K562 (cell line): ENCODE data around the gene RIMKLB. TPM values are rescaled to one million over a fixed set of nuclear protein-coding genes. Genes with fewer than 3 reads are reported as not detected.

Source experiments
- ATAC-seq: fragments of 200-7000 bp; cut with Tn5 transposase; 3 replicates; pipeline ENCODE4 v1.9.1; 2020; ENCODE audit warnings: moderate library complexity
- BruUV-seq: library from RNA; stranded (reverse); fragments of 400-500 nt; replicated peaks from 2 replicates; lab custom pipeline; 2021; lab: Mats Ljungman, UMichigan
- CTCF ChIA-PET: fragments of 300-600 bp; formaldehyde crosslinking; extraction: SDS; loops from one replicate; lab custom pipeline; 2021; ENCODE audit warnings: low intra/inter-chr PET ratio; lab: Yijun Ruan, JAX
- POLR2A ChIA-PET: fragments of 300-600, 350-650 bp; sonication (Branson Sonifier 250); formaldehyde crosslinking; extraction: SDS; loops from one replicate; lab custom pipeline; 2021; ENCODE audit warnings: antibody characterized with exemption, inconsistent platforms; lab: Yijun Ruan, JAX
- DNase-seq, 4 experiments: peaks; one replicate each; pipeline versions ENCODE4 v3.0.0 to v3.0.0-alpha.2; 2011 to 2018; ENCODE audit warnings: low spot score in 3 of 4, mixed read lengths in 3 of 4; ENCODE audit errors: extremely low read depth in 1 of 4
- FAIRE-seq: peaks from 2 replicates; lab custom pipeline; 2011; peaks lifted over from hg19 to GRCh38; lab: Jason Lieb, UNC
- H2AFZ ChIP-seq: 2 replicates; pipeline ENCODE4 v1.6.0; 2011; ENCODE audit warnings: low read depth, low read length, control low read depth, inconsistent platforms
- H3K27ac ChIP-seq: fragments of 200-600 bp; 3 replicates; pipeline ENCODE4 v1.8.0; 2011; ENCODE audit warnings: low read depth, mild to moderate bottlenecking, control low read depth, inconsistent platforms, low read length, moderate library complexity, mixed read lengths; ENCODE audit errors: extremely low read depth
- H3K27me3 ChIP-seq, 2 experiments: fragments of 300-600 bp in 1 of 2; 2 replicates in 1 of 2; 3 replicates in 1 of 2; pipeline versions ENCODE4 v1.6.0 to v1.8.0; 2011; ENCODE audit warnings: inconsistent platforms in 2 of 2, low read length in 2 of 2, mild to moderate bottlenecking in 1 of 2, mixed read lengths in 1 of 2, moderate library complexity in 1 of 2; ENCODE audit not compliant: control insufficient read depth in 2 of 2, insufficient read depth in 2 of 2
- H3K36me3 ChIP-seq: fragments of 300-600 bp; 3 replicates; pipeline ENCODE4 v1.8.0; 2011; ENCODE audit warnings: mild to moderate bottlenecking, low read length, inconsistent platforms; ENCODE audit not compliant: control insufficient read depth, insufficient read depth
- H3K4me1 ChIP-seq, 2 experiments: fragments of 200-600 bp in 1 of 2; replicated peaks in 1 of 2; 2 replicates in 1 of 2; 3 replicates in 1 of 2; pipeline versions ENCODE4 v1.5.1 to v1.8.0; 2011; ENCODE audit warnings: inconsistent platforms in 2 of 2, low read length in 2 of 2, mild to moderate bottlenecking in 1 of 2, mixed read lengths in 1 of 2, moderate library complexity in 1 of 2; ENCODE audit not compliant: control insufficient read depth in 2 of 2, insufficient read depth in 2 of 2
- H3K4me2 ChIP-seq: 2 replicates; pipeline ENCODE4 v1.6.1; 2011; ENCODE audit warnings: low read length, control low read depth, inconsistent platforms, mixed read lengths; ENCODE audit not compliant: insufficient read depth
- H3K4me3 ChIP-seq: fragments of 200-600 bp; sonication (generic), shearing (Covaris generic); 2 replicates; pipeline ENCODE4 v1.5.1; 2016; ENCODE audit warnings: control low read depth, inconsistent platforms
- H3K79me2 ChIP-seq: fragments of 200-600 bp; 3 replicates; pipeline ENCODE4 v1.8.0; 2011; ENCODE audit warnings: low read length, inconsistent platforms; ENCODE audit not compliant: control insufficient read depth, insufficient read depth
- H3K9ac ChIP-seq, 2 experiments: 2 replicates each; pipeline versions ENCODE4 v1.6.0 to v1.6.1; 2011; ENCODE audit warnings: low read depth in 2 of 2, low read length in 2 of 2, control low read depth in 1 of 2, inconsistent platforms in 1 of 2, mild to moderate bottlenecking in 1 of 2, mixed read lengths in 1 of 2; ENCODE audit not compliant: insufficient read depth in 1 of 2
- H3K9me1 ChIP-seq: one replicate; pipeline ENCODE4 v1.6.0; 2011; ENCODE audit warnings: inconsistent platforms, mild to moderate bottlenecking, low read length, moderate library complexity; ENCODE audit not compliant: control insufficient read depth, insufficient read depth
- H3K9me3 ChIP-seq: replicated peaks from 2 replicates; pipeline ENCODE4 v1.5.1; 2011; ENCODE audit warnings: low read depth, low read length, inconsistent platforms; ENCODE audit not compliant: control insufficient read depth, insufficient read depth
- H4K20me1 ChIP-seq: replicated peaks from 2 replicates; pipeline ENCODE4 v1.6.1; 2011; ENCODE audit warnings: low read length, inconsistent platforms, mixed read lengths; ENCODE audit not compliant: control insufficient read depth, insufficient read depth
- ARID3B ChIP-seq: fragments of 250-450 bp; sonication (Bioruptor Pico); IDR thresholded peaks from 2 replicates; pipeline ENCODE4 v1.4.0; 2020; ENCODE audit warnings: borderline replicate concordance
- DPF2 ChIP-seq: fragments of 450-650 bp; IDR thresholded peaks from 2 replicates; pipeline ENCODE4 v1.6.1; 2016
- HMBOX1 ChIP-seq: sonication (generic); IDR thresholded peaks from 2 replicates; pipeline ENCODE4 v1.6.1; 2016
- MIER1 ChIP-seq: fragments of 450-650 bp; IDR thresholded peaks from 2 replicates; pipeline ENCODE4 v1.6.1; 2016; ENCODE audit warnings: antibody characterized with exemption, mild to moderate bottlenecking, low read depth
- NR2F6 ChIP-seq: fragments of 450-650 bp; formaldehyde crosslinking; IDR thresholded peaks from 2 replicates; pipeline ENCODE4 v1.4.0; 2020; ENCODE audit warnings: mild to moderate bottlenecking
- POLR2AphosphoS2 ChIP-seq: IDR thresholded peaks from 2 replicates; pipeline ENCODE4 v1.6.1; 2012; ENCODE audit warnings: low read length, improper control_type of control experiment
- SMAD4 ChIP-seq: fragments of 250-450 bp; sonication (Bioruptor Pico); conservative IDR thresholded peaks from 2 replicates; pipeline ENCODE4 v1.8.0; 2021; ENCODE audit warnings: inconsistent platforms, mild to moderate bottlenecking, moderate library complexity
- STAG1 ChIP-seq: sonication (generic); formaldehyde crosslinking; IDR thresholded peaks from 2 replicates; pipeline ENCODE4 v1.5.0; 2020; ENCODE audit warnings: missing genetic modification reagents, borderline replicate concordance
- SUPT5H ChIP-seq: fragments of 450-650 bp; IDR thresholded peaks from 2 replicates; pipeline ENCODE4 v1.6.1; 2016
- ZNF124 ChIP-seq: sonication (generic); formaldehyde crosslinking; IDR thresholded peaks from 2 replicates; pipeline ENCODE4 v1.8.1; 2022; ENCODE audit warnings: missing genetic modification reagents
- ZNF766 ChIP-seq: fragments of 200-800 bp; sonication (Bioruptor generic); conservative IDR thresholded peaks from 2 replicates; pipeline ENCODE4 v1.6.1; 2016; ENCODE audit warnings: missing genetic modification characterization, missing compliant biosample characterization
- ZSCAN29 ChIP-seq: fragments of 450-650 bp; IDR thresholded peaks from 2 replicates; pipeline ENCODE4 v1.6.1; 2017
- WGBS: fragments of 100-300 bp; shearing (Covaris generic); methylation state at CpG from one replicate; pipeline ENCODE4 v1.1.6; 2016; ENCODE audit warnings: low coverage, mixed read lengths; ENCODE audit not compliant: insufficient coverage; ENCODE audit errors: missing lambda C conversion rate; 5-methylcytosine and 5-hydroxymethylcytosine counted together
- in situ Hi-C: fragments of 300-500 bp; cut with MboI; formaldehyde crosslinking; loops from 4 replicates; pipeline ENCODE4 v1.15.0; 2018; ENCODE audit warnings: inconsistent platforms, mixed read lengths
- intact Hi-C: fragments of 100-400 bp; cut with micrococcal nuclease; formaldehyde crosslinking; loops from 2 replicates; pipeline ENCODE4 v1.14.2; 2022
- polyA plus RNA-seq, 8 experiments: library from polyadenylated mRNA; depleted of rRNA in 4 of 8; stranded (reverse) in 5 of 8; unstranded in 3 of 8; fragments of >200 nt; fragmentation: Nextera tagmentation in 2 of 8; fragmentation: Illumina TruSeq in 1 of 8; extraction: Ambion mirVana in 2 of 8; extraction: Trizol in 1 of 8; gene quantifications; 2 replicates each; pipeline versions ENCODE4 v1.2.1 to v1.2.3, GENCODE V29; 2011 to 2014; ENCODE audit warnings: inconsistent platforms in 1 of 8, missing spikeins in 1 of 8
- total RNA-seq, 7 experiments: library from RNA; depleted of rRNA in 6 of 7; stranded (reverse); fragments of >200 nt in 6 of 7; fragmentation: Illumina TruSeq in 2 of 7; extraction: Trizol in 2 of 7; gene quantifications; 2 replicates each; pipeline versions ENCODE4 v1.2.1 to v1.2.3, GENCODE V29; 2011 to 2021; ENCODE audit warnings: low replicate concordance in 1 of 7
- TF ChIP-seq, protein P1 (sequence below): fragments of 200-800 bp; sonication (Bioruptor generic); IDR thresholded peaks from 2 replicates; pipeline ENCODE4 v1.6.1; 2017; ENCODE audit warnings: missing genetic modification characterization, missing compliant biosample characterization

RIMKLB gene
- total and polyA plus RNA-seq, 9 of the 15 experiments (the other 6 are each of a cell fraction or from before 2014, with no cell fraction given) = 6.5 to 22.8 (median 17.2) TPM

DNA sequence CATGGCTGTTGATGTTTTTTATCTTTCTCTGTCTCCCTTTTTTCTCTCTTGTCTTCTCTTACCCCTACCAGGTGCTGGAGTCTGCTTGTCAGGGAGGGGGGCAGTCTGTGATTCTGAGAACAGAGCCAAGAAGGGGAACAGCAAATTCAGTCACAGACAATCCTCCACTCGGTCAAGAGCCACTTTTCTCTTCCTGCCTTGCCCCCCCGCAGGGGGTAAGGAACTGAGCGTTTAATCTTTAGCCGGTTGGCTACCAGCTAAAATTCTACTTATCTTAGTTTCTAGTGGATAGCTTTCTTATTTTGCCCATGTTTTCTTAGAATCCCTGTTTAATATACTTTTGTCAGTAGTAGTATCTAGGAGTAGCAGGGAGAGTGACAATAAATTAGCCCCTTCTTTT, 1.9 kb downstream of the RIMKLB start (continued):
- TF ChIP-seq HMBOX1 = peak; percentile 32; the same call in 1 of the 2 replicates
- TF ChIP-seq SUPT5H = no peak
- TF ChIP-seq ZNF124 = no peak
- TF ChIP-seq DPF2 = 0 out of 2 replicates have a peak, but pooled peaks have one; percentile 23
- no peak for TF ChIP-seq MIER1
- peak; percentile 44; the same call in 1 of the 2 replicates for TF ChIP-seq SMAD4
- TF ChIP-seq ZNF766 (CRISPR knock-in tag) = 0 out of 2 replicates have a peak, but pooled peaks have one; percentile 26
- TF ChIP-seq, protein P1, sequence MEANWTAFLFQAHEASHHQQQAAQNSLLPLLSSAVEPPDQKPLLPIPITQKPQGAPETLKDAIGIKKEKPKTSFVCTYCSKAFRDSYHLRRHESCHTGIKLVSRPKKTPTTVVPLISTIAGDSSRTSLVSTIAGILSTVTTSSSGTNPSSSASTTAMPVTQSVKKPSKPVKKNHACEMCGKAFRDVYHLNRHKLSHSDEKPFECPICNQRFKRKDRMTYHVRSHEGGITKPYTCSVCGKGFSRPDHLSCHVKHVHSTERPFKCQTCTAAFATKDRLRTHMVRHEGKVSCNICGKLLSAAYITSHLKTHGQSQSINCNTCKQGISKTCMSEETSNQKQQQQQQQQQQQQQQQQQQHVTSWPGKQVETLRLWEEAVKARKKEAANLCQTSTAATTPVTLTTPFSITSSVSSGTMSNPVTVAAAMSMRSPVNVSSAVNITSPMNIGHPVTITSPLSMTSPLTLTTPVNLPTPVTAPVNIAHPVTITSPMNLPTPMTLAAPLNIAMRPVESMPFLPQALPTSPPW (CRISPR knock-in tag) = peak; percentile 88

DNA sequence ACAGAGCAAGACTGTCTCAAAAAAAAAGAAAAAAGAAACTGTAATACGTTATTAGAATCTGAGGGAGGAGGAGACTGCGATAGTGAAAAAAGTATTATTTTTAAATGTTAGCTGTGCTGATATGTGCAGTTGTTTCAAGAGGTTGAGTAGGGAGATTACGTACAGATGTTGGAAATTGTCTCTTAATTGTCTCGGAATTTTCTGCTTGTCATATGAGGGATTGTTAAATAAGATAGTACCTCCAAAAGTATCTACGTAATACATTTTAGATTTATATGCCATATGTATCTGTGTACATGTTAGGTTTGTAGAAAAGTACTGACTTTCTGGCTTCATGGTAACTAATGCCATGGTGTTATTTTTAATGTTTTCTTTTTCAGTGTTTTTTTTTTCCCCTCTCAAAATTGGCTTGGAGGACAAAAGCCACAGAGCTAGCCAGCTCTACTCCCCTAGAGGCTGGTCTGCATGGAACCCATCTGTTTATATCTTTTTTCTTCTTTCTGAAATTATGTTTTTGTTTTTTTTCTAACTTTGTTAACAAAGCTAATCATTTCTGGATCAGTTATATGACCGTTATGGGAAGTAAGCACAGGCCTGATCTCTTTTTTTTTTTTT, 3.4 kb downstream of the RIMKLB start:
- H3K27ac ChIP-seq = no peak overlapping the region
- intact Hi-C loops (no loop called here), in situ Hi-C loops (no loop called here)
- no peak overlapping the region for H3K4me3 ChIP-seq
- H3K4me2 ChIP-seq = no peak overlapping the region
- H3K9ac ChIP-seq = no peak overlapping the region
- peaks cover 8 to 10% of the 10 kb centered on the region in 2 experiments; a peak in 4 of 5 replicates for H3K4me1 ChIP-seq
- WGBS = 73% methylated on average over 5 of the region's 6 CpGs
- DNase-seq = no peak
- H3K36me3 ChIP-seq = peaks cover 13% of the 10 kb centered on the region; the same call in 2 of the 3 replicates
- no peaks in the 10 kb centered on the region for H4K20me1 ChIP-seq
- TF ChIP-seq ZSCAN29 (no peak), STAG1 (CRISPR knock-in tag) (no peak), ARID3B (CRISPR knock-in tag) (no peak), NR2F6 (CRISPR knock-in tag) (no peak), POLR2AphosphoS2 (no peak)
- H2AFZ ChIP-seq = no peak overlapping the region
- ChIA-PET POLR2A (interaction anchor here (0.6 kb wide), 1 partner anchor 32 kb away, joined by 3 read pairs; no protein-coding TSS in a partner anchor), CTCF (no interaction called here)
- no peaks in the 10 kb centered on the region for H3K9me3 ChIP-seq
- H3K79me2 ChIP-seq = peaks cover 65% of the 10 kb centered on the region
- ATAC-seq = no peak
- no peaks in the 10 kb centered on the region for H3K9me1 ChIP-seq
- no TSS peak for BruUV-seq
- H3K27me3 ChIP-seq = no peaks in the 10 kb centered on the region
- no peak for FAIRE-seq
